AG09309 (cell line): ENCODE measurements around the gene YBEY.
"Not testable (repeated sequence)": the region's sequence is repeated elsewhere in the genome, so short reads cannot be mapped to it uniquely, and the experiment has no call there.

Source experiments
- DNase-seq: peaks from one replicate; pipeline ENCODE4 v3.0.0-alpha.2; 2010; ENCODE audit warnings: low read depth
- H3K4me3 ChIP-seq: 2 replicates; pipeline ENCODE4 v1.5.1; 2011; ENCODE audit warnings: mild to moderate bottlenecking, low read depth, low read length, moderate library complexity; ENCODE audit not compliant: control insufficient read depth
- TF ChIP-seq, protein P1 (sequence below): IDR thresholded peaks from 2 replicates; pipeline ENCODE4 v1.5.1; 2011; ENCODE audit warnings: mild to moderate bottlenecking, low read depth, low read length, inconsistent platforms; ENCODE audit not compliant: insufficient read depth, control insufficient read depth; ENCODE audit errors: missing control alignments

YBEY gene

DNA sequence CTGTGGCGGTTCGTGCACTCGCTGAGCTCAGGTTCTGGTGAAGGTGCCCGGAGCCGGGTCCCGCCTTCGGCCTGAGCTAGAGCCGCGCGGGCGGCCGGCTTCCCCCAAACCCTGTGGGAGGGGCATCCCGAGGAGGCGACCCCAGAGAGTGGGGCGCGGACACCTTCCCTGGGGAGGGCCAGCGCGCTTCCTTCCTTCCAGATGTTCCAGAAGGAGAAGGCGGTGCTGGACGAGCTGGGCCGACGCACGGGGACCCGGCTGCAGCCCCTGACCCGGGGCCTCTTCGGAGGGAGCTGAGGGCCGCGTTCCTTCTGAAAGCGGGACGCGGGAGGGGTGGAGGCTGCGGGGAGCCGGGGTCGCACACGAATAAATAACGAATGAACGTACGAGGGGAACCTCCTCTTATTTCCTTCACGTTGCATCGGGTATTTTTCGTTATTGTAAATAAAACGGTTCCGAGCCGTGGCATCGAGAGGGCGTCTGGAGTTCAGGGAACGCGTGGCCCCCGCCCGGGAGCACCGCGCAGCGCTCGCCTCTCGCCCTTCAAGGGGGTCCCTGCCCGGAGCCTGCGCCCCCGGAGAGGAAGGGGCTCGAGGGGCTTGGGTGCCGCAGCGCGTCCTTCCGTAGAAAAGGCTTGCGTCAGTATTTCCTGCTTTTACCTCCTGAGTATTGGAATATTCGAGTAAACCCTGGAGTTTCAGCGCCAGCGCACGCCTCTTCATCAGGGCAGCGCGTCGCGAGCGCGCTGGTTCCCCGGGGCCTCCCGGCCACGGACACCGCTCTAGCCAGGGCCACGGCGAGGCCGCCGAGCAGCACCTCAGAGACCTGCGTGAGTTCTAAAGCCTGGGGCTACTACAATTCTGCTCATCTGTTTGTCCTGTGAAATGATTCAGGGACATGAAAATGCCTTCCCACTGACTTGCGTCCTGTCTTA is 11.5 kb downstream of the YBEY start:
- TF ChIP-seq, protein P1, sequence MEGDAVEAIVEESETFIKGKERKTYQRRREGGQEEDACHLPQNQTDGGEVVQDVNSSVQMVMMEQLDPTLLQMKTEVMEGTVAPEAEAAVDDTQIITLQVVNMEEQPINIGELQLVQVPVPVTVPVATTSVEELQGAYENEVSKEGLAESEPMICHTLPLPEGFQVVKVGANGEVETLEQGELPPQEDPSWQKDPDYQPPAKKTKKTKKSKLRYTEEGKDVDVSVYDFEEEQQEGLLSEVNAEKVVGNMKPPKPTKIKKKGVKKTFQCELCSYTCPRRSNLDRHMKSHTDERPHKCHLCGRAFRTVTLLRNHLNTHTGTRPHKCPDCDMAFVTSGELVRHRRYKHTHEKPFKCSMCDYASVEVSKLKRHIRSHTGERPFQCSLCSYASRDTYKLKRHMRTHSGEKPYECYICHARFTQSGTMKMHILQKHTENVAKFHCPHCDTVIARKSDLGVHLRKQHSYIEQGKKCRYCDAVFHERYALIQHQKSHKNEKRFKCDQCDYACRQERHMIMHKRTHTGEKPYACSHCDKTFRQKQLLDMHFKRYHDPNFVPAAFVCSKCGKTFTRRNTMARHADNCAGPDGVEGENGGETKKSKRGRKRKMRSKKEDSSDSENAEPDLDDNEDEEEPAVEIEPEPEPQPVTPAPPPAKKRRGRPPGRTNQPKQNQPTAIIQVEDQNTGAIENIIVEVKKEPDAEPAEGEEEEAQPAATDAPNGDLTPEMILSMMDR = no peak
- H3K4me3 ChIP-seq = peak overlapping the region; percentile 23
- DNase-seq = no peak

DNA sequence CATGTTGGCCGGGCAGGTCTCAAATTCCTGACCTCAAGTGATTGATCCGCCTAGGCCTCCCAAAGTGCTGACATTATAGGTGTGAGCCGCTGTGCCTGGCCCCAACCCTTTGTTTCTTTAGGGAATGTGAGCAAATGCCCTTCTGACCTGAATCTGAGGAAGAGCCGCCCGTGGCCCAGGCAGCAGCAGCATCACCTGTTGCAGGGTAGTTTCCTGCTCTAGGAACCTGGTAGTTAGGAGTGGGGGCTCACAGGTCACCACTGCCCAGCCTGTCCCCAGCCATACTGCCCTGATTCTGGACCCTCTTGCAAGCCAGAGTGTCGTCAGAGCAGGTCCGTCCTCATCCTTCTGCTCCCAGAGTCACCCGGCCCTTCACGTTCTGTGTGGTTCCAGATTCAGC is 13.0 kb downstream of the YBEY start:
- TF ChIP-seq, protein P1 = no peak
- no peak for DNase-seq

GRCh38 chr21:46301759-46302158 is 15.6 kb downstream of the YBEY start:
- H3K4me3 ChIP-seq = no peak overlapping the region
- TF ChIP-seq, protein P1 = no peak
- DNase-seq = no peak

More for the DNA sequence above, 13.0 kb downstream of the YBEY start:
- no peak overlapping the region for H3K4me3 ChIP-seq

DNA sequence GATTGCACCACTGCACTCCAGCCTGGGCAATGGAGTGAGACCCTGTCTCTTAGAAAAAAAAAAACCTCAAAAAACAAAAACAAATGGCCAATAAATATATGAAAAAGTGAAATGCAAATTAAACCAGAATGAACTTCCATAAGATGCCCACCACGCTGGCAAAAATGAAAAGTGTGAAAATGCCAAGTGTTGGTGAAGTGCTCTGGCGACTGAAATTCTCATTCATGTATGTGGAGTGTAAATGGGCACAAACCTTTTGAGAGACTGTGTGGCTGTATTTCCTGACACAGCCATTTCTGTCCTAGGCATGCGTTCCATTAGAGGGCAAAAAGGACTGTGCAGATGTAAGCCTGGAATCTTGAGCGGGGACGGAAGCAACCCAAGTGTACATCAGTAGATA is 18.3 kb downstream of the YBEY start:
- no peak for DNase-seq
- TF ChIP-seq, protein P1 = no peak
- H3K4me3 ChIP-seq = no peak overlapping the region

DNA sequence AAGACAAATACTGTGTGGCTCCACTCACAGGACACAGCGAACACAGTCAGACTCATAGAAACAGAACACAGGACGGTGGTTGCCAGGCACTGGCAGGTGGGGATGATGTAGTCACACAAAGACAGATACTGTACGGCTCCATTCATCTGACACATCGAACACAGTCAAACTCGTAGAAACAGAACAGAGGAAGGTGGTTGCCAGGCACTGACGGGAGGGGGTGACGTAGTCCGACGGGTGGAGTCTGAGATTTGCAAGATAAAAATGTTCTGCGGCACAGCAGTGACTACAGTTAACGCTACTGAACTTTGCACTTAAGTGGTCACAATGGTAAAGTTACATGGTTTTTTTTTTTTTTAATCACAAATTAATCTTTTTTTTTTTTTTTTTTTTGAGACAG is 18.8 kb downstream of the YBEY start:
- no peak overlapping the region for H3K4me3 ChIP-seq
- DNase-seq = no peak
- TF ChIP-seq, protein P1 = no peak

DNA sequence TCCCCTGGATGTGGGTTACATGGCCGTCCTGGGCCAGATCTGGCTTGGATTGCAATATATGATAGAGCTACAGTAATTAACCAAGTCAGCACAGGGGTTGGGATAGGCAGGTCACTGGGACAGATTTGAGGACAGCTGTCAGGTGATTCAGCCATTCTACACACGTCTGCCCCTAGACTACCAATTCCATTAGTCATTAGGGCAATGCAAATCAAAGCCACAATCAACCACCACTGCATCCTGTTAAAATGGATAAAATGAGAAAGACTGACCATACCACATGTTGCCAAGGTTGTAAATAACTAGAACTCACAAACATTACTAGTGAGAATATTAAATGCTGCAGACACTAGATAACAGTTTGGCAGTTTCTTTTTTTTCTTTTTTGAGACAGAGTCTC is 21.5 kb downstream of the YBEY start:
- TF ChIP-seq, protein P1 = no peak
- no peak for DNase-seq
- no peak overlapping the region for H3K4me3 ChIP-seq

GRCh38 chr21:46308431-46308830 is 22.3 kb downstream of the YBEY start:
- no peak overlapping the region for H3K4me3 ChIP-seq
- DNase-seq = no peak
- TF ChIP-seq, protein P1 = no peak

GRCh38 chr21:46310260-46310659 is 24.1 kb downstream of the YBEY start:
- not testable (repeated sequence) for H3K4me3 ChIP-seq

More at GRCh38 chr21:46310260-46310659, 24.1 kb downstream of the YBEY start:
- not testable (repeated sequence) for DNase-seq
